NCI-H524 treated with DMSO at 0.1 percent for 48 hours (cell line): ENCODE results near the gene HOXC13.
A peak's percentile ranks its signal among the peaks of the same experiment; 100 is the strongest.

Experiments
- DNase-seq: peaks from one replicate; lab custom pipeline; 2025; lab: John Stamatoyannopoulos, UW

HOXC13 gene

GRCh38 chr12:53938326-53939140 is at the start of gene HOXC13:
HOXC13 (plus strand) TSS chr12:53938831; CDS start chr12:53938907, 76 bp downstream.
- DNase-seq = peak; percentile 93

GRCh38 chr12:53890081-53890480 is 48.5 kb upstream of the HOXC13 start:
- no peak for DNase-seq

GRCh38 chr12:53892762-53893395 is 45.8 kb upstream of the HOXC13 start:
- no peak for DNase-seq

GRCh38 chr12:53899230-53899629 is 39.4 kb upstream of the HOXC13 start:
- no peak for DNase-seq

- DNase-seq = no peak
Measured at GRCh38 chr12:53907103-53907502, 31.5 kb upstream of the HOXC13 start.

- no peak for DNase-seq
Measured at GRCh38 chr12:53916788-53917655, 21.6 kb upstream of the HOXC13 start.

- no peak for DNase-seq
Measured at GRCh38 chr12:53924521-53925405, 13.9 kb upstream of the HOXC13 start.

- no peak for DNase-seq
Measured at GRCh38 chr12:53927220-53928029, 11.2 kb upstream of the HOXC13 start.

GRCh38 chr12:53928054-53928835 is 10.4 kb upstream of the HOXC13 start:
- no peak for DNase-seq

GRCh38 chr12:53929527-53929926 is 9.1 kb upstream of the HOXC13 start:
- no peak for DNase-seq

- no peak for DNase-seq
Measured at GRCh38 chr12:53930591-53931255, 7.9 kb upstream of the HOXC13 start.

- no peak for DNase-seq
Measured at GRCh38 chr12:53931844-53932581, 6.6 kb upstream of the HOXC13 start.

- DNase-seq = no peak
Measured at GRCh38 chr12:53932915-53933314, 5.7 kb upstream of the HOXC13 start.

- no peak for DNase-seq
Measured at GRCh38 chr12:53935383-53936341, 3.0 kb upstream of the HOXC13 start.

GRCh38 chr12:53937099-53937498 is 1.5 kb upstream of the HOXC13 start:
- no peak for DNase-seq

GRCh38 chr12:53937596-53938325 is 870 bp upstream of the HOXC13 start:
- DNase-seq = no peak
